Activated naive CD8-positive, alpha-beta T cell treated with anti-CD3 and anti-CD28 coated beads, Interleukin-2, amount 50 U/mL, for 24 hours (primary cell): ENCODE results near the gene OR2A25.

Experiments
- ATAC-seq: fragments of 150-1000 bp; cut with Tn5 transposase; one replicate; pipeline ENCODE4 v1.10.0; 2021
- DNase-seq: peaks from one replicate; pipeline ENCODE4 v3.0.0; 2021
- H3K27ac Mint-ChIP-seq: one replicate; pipeline ENCODE4 v1.8.0; 2021; ENCODE audit warnings: mild to moderate bottlenecking, mixed read lengths
- H3K27me3 Mint-ChIP-seq: one replicate; pipeline ENCODE4 v1.8.0; 2021; ENCODE audit warnings: mixed read lengths
- H3K36me3 Mint-ChIP-seq: one replicate; pipeline ENCODE4 v1.8.0; 2021; ENCODE audit warnings: low read depth, mixed read lengths
- H3K4me1 Mint-ChIP-seq: one replicate; pipeline ENCODE4 v1.8.0; 2021; ENCODE audit warnings: mixed read lengths
- H3K4me3 Mint-ChIP-seq: one replicate; pipeline ENCODE4 v1.8.0; 2021; ENCODE audit warnings: mild to moderate bottlenecking, moderate library complexity, mixed read lengths
- H3K9me3 Mint-ChIP-seq: one replicate; pipeline ENCODE4 v1.8.0; 2021; ENCODE audit warnings: mixed read lengths

OR2A25 gene

DNA sequence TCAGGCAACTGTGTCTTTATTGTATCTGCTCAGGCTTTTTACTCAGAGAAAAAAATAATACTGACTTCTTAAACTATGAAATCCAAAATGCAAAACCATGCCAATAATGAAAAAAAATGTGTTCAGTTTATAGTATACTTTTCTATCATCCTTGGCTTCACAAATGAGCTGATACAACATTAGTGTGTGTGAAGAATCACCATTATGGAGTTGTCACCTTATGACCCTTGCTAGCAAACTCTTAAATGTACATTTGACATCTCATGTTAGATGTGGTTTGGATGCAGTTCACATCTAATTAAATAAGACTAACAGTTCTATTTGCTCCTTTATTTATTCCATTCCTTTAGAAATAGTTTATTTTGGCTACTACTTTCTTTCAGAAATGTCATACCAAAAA, 35.6 kb downstream of the OR2A25 start:
- Mint-ChIP-seq H3K4me1 (no peaks in the 10 kb centered on the region), H3K36me3 (no peaks in the 10 kb centered on the region), H3K9me3 (no peaks in the 10 kb centered on the region), H3K27ac (no peak overlapping the region), H3K27me3 (peaks cover 3% of the 10 kb centered on the region), H3K4me3 (no peak overlapping the region)
- no peak for DNase-seq
- ATAC-seq, result no peak

DNA sequence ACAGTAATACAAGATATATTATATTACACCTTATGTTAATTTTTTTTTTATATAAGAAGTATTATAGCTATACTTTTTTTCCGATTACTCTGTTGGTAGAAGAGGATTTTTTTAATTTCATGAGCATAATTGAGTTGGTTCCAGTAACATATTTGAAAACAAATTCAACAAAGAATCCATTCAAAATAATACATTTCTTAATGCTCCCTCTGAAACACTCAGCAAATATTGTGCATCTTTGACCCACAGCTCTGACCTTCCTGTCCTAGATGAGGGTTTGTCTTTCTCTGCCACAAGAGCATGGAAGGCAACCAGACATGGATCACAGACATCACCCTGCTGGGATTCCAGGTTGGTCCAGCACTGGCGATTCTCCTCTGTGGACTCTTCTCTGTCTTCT, 39.7 kb downstream of the OR2A25 start, which contains the start of gene OR2A2:
Gene OR2A2, plus strand, starts transcription at position 301 of the 400 bp plus-strand sequence. Its CDS starts 0 bp downstream, at position 301.
- H3K4me1 Mint-ChIP-seq, result no peaks in the 10 kb centered on the region
- no peaks in the 10 kb centered on the region for H3K36me3 Mint-ChIP-seq
- H3K27ac Mint-ChIP-seq, result no peak within 1 kb of the TSS
- DNase-seq (no peak), ATAC-seq (no peak)
- no peak within 1 kb of the TSS for H3K4me3 Mint-ChIP-seq
- H3K27me3 Mint-ChIP-seq, result peaks cover 3% of the 10 kb centered on the region
- no peaks in the 10 kb centered on the region for H3K9me3 Mint-ChIP-seq

DNA sequence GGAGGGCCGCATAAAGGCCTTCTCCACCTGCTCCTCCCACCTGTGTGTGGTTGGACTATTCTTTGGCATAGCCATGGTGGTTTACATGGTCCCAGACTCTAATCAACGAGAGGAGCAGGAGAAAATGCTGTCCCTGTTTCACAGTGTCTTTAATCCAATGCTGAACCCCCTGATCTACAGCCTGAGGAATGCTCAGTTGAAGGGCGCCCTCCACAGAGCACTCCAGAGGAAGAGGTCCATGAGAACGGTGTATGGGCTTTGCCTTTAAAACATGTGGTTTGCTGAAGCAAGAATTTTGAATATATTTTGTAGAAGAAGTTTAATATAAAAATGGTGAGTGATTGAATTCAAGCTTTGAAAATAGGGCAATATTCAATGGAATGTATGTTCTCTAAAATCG, 40.7 kb downstream of the OR2A25 start:
- H3K27ac Mint-ChIP-seq, result no peak overlapping the region
- H3K9me3 Mint-ChIP-seq, result no peaks in the 10 kb centered on the region
- peaks cover 3% of the 10 kb centered on the region for H3K27me3 Mint-ChIP-seq
- H3K4me3 Mint-ChIP-seq, result no peak overlapping the region
- no peaks in the 10 kb centered on the region for H3K36me3 Mint-ChIP-seq
- H3K4me1 Mint-ChIP-seq, result no peaks in the 10 kb centered on the region
- DNase-seq (no peak), ATAC-seq (no peak)

DNA sequence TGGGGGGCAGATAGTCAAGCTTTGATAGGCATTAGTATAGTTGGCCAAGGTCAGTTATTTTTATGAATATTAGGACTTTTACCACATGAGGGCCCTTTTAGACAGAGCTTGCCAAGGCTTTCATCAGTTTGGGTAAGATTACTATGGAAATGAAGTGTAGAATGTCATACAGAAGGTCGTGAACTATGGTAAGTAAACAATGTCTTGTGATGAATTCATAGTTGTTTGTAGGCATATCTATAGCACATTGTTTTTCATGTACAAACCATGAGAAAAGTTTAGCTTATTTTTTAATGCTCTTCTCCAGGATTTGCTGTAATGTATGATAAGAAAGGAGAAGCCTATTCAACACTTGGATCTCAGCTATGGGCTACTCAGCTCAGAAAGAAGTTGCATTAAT, 44.0 kb downstream of the OR2A25 start:
- DNase-seq (no peak), ATAC-seq (no peak)
- H3K4me3 Mint-ChIP-seq, result no peak overlapping the region
- no peak overlapping the region for H3K27ac Mint-ChIP-seq
- H3K4me1 Mint-ChIP-seq, result no peaks in the 10 kb centered on the region
- no peaks in the 10 kb centered on the region for H3K9me3 Mint-ChIP-seq
- H3K36me3 Mint-ChIP-seq, result no peaks in the 10 kb centered on the region
- peaks cover 5% of the 10 kb centered on the region for H3K27me3 Mint-ChIP-seq

DNA sequence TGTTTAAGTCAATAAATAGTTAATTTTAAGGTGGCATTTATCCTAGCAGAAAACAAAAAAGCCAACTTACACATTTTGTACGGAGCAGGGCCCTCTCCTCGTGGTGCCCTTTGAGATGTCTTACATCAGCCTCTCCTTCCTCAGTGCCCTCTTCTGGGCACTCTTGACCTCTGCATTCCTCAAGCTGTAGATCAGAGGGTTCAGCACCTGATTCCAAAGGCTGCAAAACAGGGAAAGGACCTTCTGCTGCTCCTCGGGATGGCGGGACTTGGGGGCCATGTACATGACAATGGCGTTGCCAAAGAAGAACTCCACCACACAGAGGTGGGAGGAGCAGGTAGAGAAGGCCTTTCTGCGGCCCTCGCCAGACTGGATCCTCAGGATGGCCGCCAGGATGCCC, 48.7 kb downstream of the OR2A25 start:
- Mint-ChIP-seq H3K4me3 (no peak overlapping the region), H3K4me1 (no peaks in the 10 kb centered on the region), H3K27ac (no peak overlapping the region), H3K9me3 (no peaks in the 10 kb centered on the region), H3K36me3 (no peaks in the 10 kb centered on the region), H3K27me3 (peaks cover 4% of the 10 kb centered on the region)
- no peak for DNase-seq
- ATAC-seq, result no peak

DNA sequence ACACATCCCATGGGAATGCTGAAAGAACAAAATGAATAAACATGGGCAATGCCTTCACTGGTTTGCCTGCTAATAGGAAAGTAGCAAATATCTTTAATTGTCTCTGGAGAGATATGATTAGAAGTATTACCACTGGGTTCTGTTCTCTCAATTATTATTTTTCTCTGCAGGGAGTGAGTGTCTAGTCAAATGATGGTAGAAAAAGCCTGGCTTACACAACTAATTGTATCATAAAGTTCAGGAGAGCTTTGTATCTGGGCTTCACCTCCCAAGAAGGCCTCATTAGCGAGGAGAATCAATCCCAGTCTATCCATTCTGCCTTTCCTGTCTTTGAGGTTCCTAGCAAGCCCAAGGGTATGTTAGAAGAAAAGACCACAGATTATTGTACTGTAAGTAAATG, 53.3 kb downstream of the OR2A25 start, which contains the start of gene OR2A14:
Gene OR2A14, plus strand, starts transcription at position 301 of the 400 bp plus-strand sequence. CDS start 5,937 bp downstream, outside the sequence.
- H3K4me3 Mint-ChIP-seq, result no peak within 1 kb of the TSS
- H3K27ac Mint-ChIP-seq, result no peak within 1 kb of the TSS
- ATAC-seq (no peak), DNase-seq (no peak)
- H3K36me3 Mint-ChIP-seq, result no peaks in the 10 kb centered on the region
- H3K9me3 Mint-ChIP-seq, result no peaks in the 10 kb centered on the region
- H3K27me3 Mint-ChIP-seq, result no peaks in the 10 kb centered on the region
- H3K4me1 Mint-ChIP-seq, result peaks cover 2% of the 10 kb centered on the region
